MG63 (cell line): ENCODE data around the gene BCAN. TPM values are rescaled to one million over a fixed set of nuclear protein-coding genes. Genes with fewer than 3 reads are reported as not detected.

Experiments
- DNase-seq: peaks from one replicate; pipeline ENCODE4 v3.0.0-alpha.2; 2020
- H3K27me3 ChIP-seq: fragments of 250-450 bp; sonication (Bioruptor Pico); 2 replicates; pipeline ENCODE4 v1.5.1; 2020; ENCODE audit warnings: mild to moderate bottlenecking, moderate library complexity
- H3K36me3 ChIP-seq: fragments of 250-450 bp; sonication (Bioruptor Pico); 2 replicates; pipeline ENCODE4 v1.5.1; 2020; ENCODE audit warnings: mild to moderate bottlenecking, moderate library complexity
- H3K4me3 ChIP-seq: fragments of 250-450 bp; sonication (Bioruptor Pico); 2 replicates; pipeline ENCODE4 v1.5.1; 2020; ENCODE audit warnings: mild to moderate bottlenecking, moderate library complexity
- H3K9me3 ChIP-seq: fragments of 250-450 bp; sonication (Bioruptor Pico); 2 replicates; pipeline ENCODE4 v1.5.1; 2020; ENCODE audit warnings: mild to moderate bottlenecking, moderate library complexity
- total RNA-seq: library from RNA; depleted of rRNA; stranded (reverse); fragments of >200 nt; shearing (Covaris generic); gene quantifications from 2 replicates; pipeline ENCODE4 v1.2.3, GENCODE V29; 2014; ENCODE audit warnings: low replicate concordance

The BCAN gene
- total RNA-seq, 1 experiment from 2014 or later, result not detected

- Histone ChIP-seq H3K36me3 (no peaks in the 10 kb centered on the region), H3K4me3 (no peak overlapping the region), H3K9me3 (no peaks in the 10 kb centered on the region), H3K27me3 (no peaks in the 10 kb centered on the region)
- no peak for DNase-seq
Measured at GRCh38 chr1:156676114-156676819, 34.4 kb downstream of the BCAN start.

DNA sequence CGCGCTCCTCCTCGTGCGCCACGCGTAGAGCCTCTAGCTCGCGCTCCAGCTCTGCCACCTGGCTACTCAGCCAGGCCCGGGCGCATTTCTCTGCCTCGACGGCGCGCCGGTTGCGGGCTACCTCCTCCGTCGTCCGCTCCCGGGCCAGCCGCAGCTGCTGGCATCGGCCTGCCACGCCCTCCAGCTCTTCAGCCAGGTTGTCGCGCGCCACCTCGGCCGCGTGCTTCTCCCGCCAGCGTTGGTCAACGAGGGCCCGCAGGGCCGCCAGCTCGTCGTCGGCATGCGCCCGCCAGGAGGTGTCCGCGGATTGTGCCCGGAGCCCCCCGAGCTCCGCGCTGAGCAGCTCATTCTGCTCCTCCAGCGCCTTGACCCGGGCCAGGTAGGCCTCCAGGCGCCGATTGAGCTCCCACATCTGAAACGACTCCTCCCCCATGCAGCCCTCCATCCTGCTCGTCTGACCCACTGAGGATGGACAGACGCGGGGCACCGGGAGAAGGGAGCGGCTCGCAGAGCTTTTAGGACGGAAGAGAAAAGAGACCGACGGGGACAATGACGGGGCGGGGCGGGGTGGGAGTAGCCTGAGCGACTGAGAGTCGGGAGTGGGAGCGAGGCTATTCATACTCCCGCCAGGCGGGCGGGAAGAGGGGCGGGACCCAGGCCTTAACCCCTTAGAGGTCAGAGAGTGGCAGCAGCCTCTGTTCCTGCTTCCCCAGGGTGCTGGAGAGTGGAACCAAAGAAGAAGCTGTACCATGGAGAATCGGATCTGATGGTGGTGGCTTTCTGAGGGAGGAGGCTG is 35.1 kb downstream of the BCAN start, which contains the start of gene NES:
NES (minus strand) TSS at position 588 of the 796 bp plus-strand sequence; CDS start at position 445, 143 bp downstream.
- no peak for DNase-seq
- no peaks in the 10 kb centered on the region for H3K9me3 ChIP-seq

DNA sequence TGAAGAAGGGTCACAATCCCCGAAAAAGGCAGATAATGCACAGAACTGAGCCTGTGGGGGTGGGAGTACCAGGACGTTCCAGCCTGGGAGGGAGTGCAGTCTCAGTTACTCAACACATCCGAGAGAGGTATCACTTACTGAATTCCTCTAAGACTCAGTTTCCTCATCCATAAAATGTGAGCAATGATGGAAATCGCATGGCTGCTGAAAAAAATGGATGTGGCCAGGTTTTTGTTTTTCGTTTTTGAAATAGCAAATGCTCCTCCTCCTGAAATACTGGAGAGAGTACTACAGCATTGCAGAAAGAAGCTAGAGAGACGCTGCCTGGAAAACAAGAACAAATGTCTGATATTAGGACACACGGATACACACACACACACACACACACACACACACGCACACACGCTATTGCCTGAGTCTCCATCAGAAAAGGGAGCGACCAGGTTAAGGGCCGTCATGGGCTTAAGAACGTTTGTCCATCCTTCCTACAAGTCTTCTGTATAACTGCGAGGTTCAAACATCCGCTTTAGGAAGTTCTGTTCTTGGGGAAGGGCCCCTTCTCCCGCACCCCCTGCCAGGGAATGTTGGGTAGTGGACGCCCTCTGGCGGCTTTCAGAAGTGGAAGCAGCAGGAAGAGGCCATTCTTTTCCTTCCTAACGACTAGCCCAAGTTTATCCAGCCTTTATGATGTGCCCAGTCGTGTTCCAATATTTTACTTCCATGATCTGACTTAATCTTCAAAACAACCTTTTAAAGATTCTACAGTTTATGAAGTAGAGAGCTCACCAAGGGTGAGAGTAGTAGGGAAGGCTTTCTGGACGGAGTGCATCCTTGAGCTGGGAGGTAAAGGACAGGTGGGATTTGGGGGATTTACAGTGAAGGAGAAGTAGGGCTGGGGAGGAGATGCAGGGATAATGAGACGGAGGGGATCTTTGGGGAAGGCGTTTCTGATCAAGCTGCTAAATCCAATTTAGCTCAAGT is 36.0 kb downstream of the BCAN start:
- peak; percentile 59 for DNase-seq
- no peaks in the 10 kb centered on the region for H3K9me3 ChIP-seq
- no peak overlapping the region for H3K4me3 ChIP-seq
- H3K36me3 ChIP-seq, result no peaks in the 10 kb centered on the region
- no peaks in the 10 kb centered on the region for H3K27me3 ChIP-seq

More for the DNA sequence above, 35.1 kb downstream of the BCAN start, which contains the start of gene NES:
- no peak within 1 kb of the TSS for H3K4me3 ChIP-seq
- H3K27me3 ChIP-seq, result no peaks in the 10 kb centered on the region
- no peaks in the 10 kb centered on the region for H3K36me3 ChIP-seq

- Histone ChIP-seq H3K36me3 (no peaks in the 10 kb centered on the region), H3K9me3 (no peaks in the 10 kb centered on the region), H3K4me3 (no peak overlapping the region), H3K27me3 (no peaks in the 10 kb centered on the region)
- DNase-seq, result no peak
Measured at GRCh38 chr1:156680056-156680455, 38.1 kb downstream of the BCAN start.

GRCh38 chr1:156681196-156681960 is 39.5 kb downstream of the BCAN start:
- no peak for DNase-seq
- no peaks in the 10 kb centered on the region for H3K36me3 ChIP-seq
- no peak overlapping the region for H3K4me3 ChIP-seq
- H3K9me3 ChIP-seq, result no peaks in the 10 kb centered on the region
- no peaks in the 10 kb centered on the region for H3K27me3 ChIP-seq

- Histone ChIP-seq H3K9me3 (no peaks in the 10 kb centered on the region), H3K36me3 (no peaks in the 10 kb centered on the region), H3K4me3 (no peak overlapping the region), H3K27me3 (no peaks in the 10 kb centered on the region)
- DNase-seq, result no peak
Measured at GRCh38 chr1:156682166-156682890, 40.4 kb downstream of the BCAN start.

GRCh38 chr1:156684227-156684782 is 42.4 kb downstream of the BCAN start:
- Histone ChIP-seq H3K36me3 (no peaks in the 10 kb centered on the region), H3K4me3 (no peak overlapping the region), H3K27me3 (no peaks in the 10 kb centered on the region), H3K9me3 (no peaks in the 10 kb centered on the region)
- peak; percentile 56 for DNase-seq

- H3K27me3 ChIP-seq, result no peaks in the 10 kb centered on the region
- DNase-seq, result peak; percentile 82
- H3K4me3 ChIP-seq, result peak overlapping the region; percentile 13
- no peaks in the 10 kb centered on the region for H3K9me3 ChIP-seq
- H3K36me3 ChIP-seq, result no peaks in the 10 kb centered on the region
Measured at GRCh38 chr1:156689035-156689952, 47.4 kb downstream of the BCAN start.

DNA sequence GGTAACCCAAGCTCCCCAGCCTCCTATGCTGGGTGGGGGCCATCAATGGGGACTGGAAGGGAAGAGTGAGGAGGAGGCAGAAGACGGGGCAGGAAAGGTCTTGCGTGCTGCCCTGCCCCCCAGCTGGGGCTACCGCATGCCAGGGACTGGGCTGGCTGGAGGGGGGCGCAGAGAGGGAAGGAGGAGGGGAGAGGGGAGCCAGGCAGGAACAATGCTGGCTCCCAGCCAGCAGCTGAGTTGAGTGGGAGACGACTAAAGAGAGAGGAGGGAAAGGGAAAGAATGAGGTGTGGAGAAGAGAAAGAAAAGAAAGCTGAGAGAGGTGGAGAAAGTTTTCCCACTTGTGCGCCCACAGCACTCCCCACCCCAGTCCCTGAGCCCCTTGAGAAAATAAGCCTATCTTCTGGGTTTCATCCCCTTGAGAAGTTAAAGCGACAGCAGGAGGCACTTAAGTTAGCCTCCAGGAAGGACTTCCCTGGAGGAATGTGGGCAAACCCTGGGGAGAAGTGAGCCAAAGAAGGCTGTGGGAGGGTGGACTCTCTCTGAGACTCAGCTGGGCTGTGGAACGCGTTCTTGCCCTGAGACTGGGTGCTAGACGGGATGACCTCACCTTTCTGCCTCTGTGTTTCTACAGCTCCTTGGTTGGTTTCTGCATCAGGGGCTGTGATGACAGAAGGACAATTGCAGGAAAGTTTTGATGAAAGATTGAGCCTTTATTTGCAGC is 48.2 kb downstream of the BCAN start:
- DNase-seq, result no peak
- H3K36me3 ChIP-seq, result no peaks in the 10 kb centered on the region
- H3K9me3 ChIP-seq, result no peaks in the 10 kb centered on the region
- no peak overlapping the region for H3K4me3 ChIP-seq
- no peaks in the 10 kb centered on the region for H3K27me3 ChIP-seq

- no peaks in the 10 kb centered on the region for H3K36me3 ChIP-seq
Measured at GRCh38 chr1:156690675-156691036, 48.7 kb downstream of the BCAN start.

DNA sequence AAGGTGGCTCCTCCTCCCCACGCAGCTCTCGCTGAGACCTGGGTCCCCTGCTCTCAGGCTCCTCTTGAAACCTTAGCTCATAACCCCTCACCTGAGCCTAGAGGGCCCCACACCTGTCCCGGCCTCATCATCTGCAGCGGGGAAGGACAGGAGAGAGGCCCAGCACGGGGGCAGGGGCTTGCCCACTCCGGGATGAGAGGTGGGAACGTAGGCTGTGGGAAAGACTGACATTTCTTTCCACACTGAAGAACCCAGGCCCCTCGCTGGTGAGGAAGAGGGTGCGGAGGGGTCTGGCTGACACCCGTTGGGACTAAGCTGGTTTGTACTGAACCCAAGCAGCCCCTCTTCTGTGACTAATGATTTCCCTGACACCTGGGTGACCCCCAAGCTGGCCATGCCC is 49.3 kb downstream of the BCAN start:
- Histone ChIP-seq H3K27me3 (no peaks in the 10 kb centered on the region), H3K4me3 (no peak overlapping the region)
- DNase-seq, result no peak

More at GRCh38 chr1:156690675-156691036, 48.7 kb downstream of the BCAN start:
- DNase-seq, result no peak
- Histone ChIP-seq H3K4me3 (no peak overlapping the region), H3K9me3 (no peaks in the 10 kb centered on the region), H3K27me3 (no peaks in the 10 kb centered on the region)

DNA sequence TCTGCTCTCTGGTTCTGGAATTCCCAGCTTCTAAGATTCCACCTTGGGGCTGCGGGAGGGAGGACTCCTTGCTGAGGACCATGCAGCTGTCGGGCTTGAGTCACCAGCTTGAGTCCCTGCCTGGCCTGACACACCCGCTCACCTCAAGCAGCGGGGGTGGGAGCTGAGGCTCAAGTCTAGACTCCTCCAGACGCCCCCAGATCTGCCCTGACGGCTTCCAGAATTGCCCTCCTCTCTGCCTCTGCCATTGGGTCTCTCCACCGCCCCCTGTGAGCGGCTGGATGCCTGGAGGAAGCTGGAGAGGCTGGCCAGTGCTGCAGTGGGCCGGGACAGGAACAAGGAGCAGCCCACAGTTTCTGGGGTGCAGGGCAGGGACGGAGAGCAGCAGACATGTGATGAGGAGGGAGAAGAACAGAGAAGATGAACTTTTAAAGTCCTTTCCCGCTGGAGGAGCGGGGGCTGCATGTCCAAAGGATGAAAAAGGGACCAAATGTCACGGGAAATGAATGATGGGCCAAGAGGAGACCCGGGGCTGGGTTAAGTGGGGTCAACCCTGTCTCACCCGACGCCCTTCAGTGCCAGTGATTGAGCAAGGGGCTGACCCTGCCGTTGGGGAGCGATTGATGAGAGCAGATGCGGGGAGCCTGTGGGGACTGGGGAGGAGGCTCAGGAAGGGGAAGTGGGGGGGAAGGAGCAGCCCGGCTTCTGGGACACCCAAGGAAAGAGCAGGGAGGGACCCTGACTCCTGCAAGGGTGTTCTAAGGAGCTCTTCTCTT is 49.9 kb downstream of the BCAN start:
- peak; percentile 72 for DNase-seq
- Histone ChIP-seq H3K9me3 (no peaks in the 10 kb centered on the region), H3K27me3 (no peaks in the 10 kb centered on the region), H3K36me3 (no peaks in the 10 kb centered on the region), H3K4me3 (no peak overlapping the region)

More for the DNA sequence above, 49.3 kb downstream of the BCAN start:
- H3K9me3 ChIP-seq, result no peaks in the 10 kb centered on the region
- no peaks in the 10 kb centered on the region for H3K36me3 ChIP-seq

GRCh38 chr1:156692441-156692924 is 50.6 kb downstream of the BCAN start:
- H3K27me3 ChIP-seq, result no peaks in the 10 kb centered on the region
- no peaks in the 10 kb centered on the region for H3K36me3 ChIP-seq
- no peak overlapping the region for H3K4me3 ChIP-seq
- H3K9me3 ChIP-seq, result no peaks in the 10 kb centered on the region
- DNase-seq, result no peak
